K562 (cell line): ENCODE results near the gene ZMIZ1. TPM values are rescaled to one million over a fixed set of nuclear protein-coding genes. Genes with fewer than 3 reads are reported as not detected.

Source experiments
- BCLAF1 ChIP-seq, 2 experiments: fragments of 450-650 bp in 1 of 2; IDR thresholded peaks; 2 replicates each; pipeline ENCODE4 v1.6.1; 2011 to 2017; ENCODE audit warnings: low read depth in 2 of 2, antibody characterized with exemption in 1 of 2, borderline replicate concordance in 1 of 2, low read length in 1 of 2, mild to moderate bottlenecking in 1 of 2, mixed read lengths in 1 of 2; ENCODE audit not compliant: control insufficient read depth in 1 of 2
- CBX2 ChIP-seq: fragments of 200-600 bp; sonication (generic); IDR thresholded peaks from one replicate; pipeline ENCODE4 v1.6.1; 2012; ENCODE audit warnings: mild to moderate bottlenecking, low read length, inconsistent platforms; ENCODE audit not compliant: insufficient read depth, poor library complexity, severe bottlenecking
- CREB5 ChIP-seq: fragments of 250-450 bp; sonication (Bioruptor Pico); IDR thresholded peaks from 2 replicates; pipeline ENCODE4 v1.5.0; 2020; ENCODE audit warnings: mild to moderate bottlenecking
- E2F4 ChIP-seq: sonication (generic); formaldehyde crosslinking; IDR thresholded peaks from 2 replicates; pipeline ENCODE4 v1.8.0; 2022; ENCODE audit warnings: mild to moderate bottlenecking, low read depth, missing genetic modification reagents
- EHMT2 ChIP-seq: fragments of 450-650 bp; IDR thresholded peaks from 2 replicates; pipeline ENCODE4 v1.6.1; 2018; ENCODE audit warnings: antibody characterized with exemption
- HMGXB4 ChIP-seq: sonication (generic); formaldehyde crosslinking; IDR thresholded peaks from 2 replicates; pipeline ENCODE4 v1.8.1; 2023; ENCODE audit warnings: mild to moderate bottlenecking, missing genetic modification reagents
- ILF3 ChIP-seq: fragments of 450-650 bp; IDR thresholded peaks from 2 replicates; pipeline ENCODE4 v1.6.1; 2018; ENCODE audit warnings: antibody characterized with exemption, mild to moderate bottlenecking, moderate library complexity, borderline replicate concordance
- KDM1A ChIP-seq, 2 experiments: fragments of 450-650 bp; IDR thresholded peaks; 2 replicates each; pipeline ENCODE4 v1.6.1; 2016; ENCODE audit warnings: mild to moderate bottlenecking in 2 of 2
- KDM5B ChIP-seq: fragments of 200-600 bp; sonication (generic); IDR thresholded peaks from 2 replicates; pipeline ENCODE4 v1.6.1; 2012; ENCODE audit warnings: low read depth, mild to moderate bottlenecking, moderate library complexity, low read length, control low read depth, inconsistent platforms; ENCODE audit not compliant: insufficient replicate concordance
- MLX ChIP-seq, 2 experiments: fragments of 450-650 bp in 1 of 2; sonication (generic) in 1 of 2; formaldehyde crosslinking; conservative IDR thresholded peaks; 2 replicates each; pipeline versions ENCODE4 v1.4.0 to v1.8.1; 2020 to 2022; ENCODE audit warnings: mild to moderate bottlenecking in 1 of 2, missing genetic modification reagents in 1 of 2
- RBM22 ChIP-seq: fragments of 200-400 bp; formaldehyde crosslinking; IDR thresholded peaks from 2 replicates; pipeline ENCODE4 v1.6.1; 2018; ENCODE audit warnings: low read length, low read depth; ENCODE audit not compliant: poor library complexity, severe bottlenecking
- SRSF1 ChIP-seq: fragments of 200-400 bp; formaldehyde crosslinking; IDR thresholded peaks from 2 replicates; pipeline ENCODE4 v1.6.1; 2017; ENCODE audit warnings: mild to moderate bottlenecking, low read depth, low read length, moderate library complexity
- ZKSCAN8 ChIP-seq: fragments of 200-800 bp; sonication (Bioruptor generic); IDR thresholded peaks from 2 replicates; pipeline ENCODE4 v1.6.1; 2016; ENCODE audit warnings: missing genetic modification characterization, missing compliant biosample characterization
- ZNF280A ChIP-seq: fragments of 450-650 bp; IDR thresholded peaks from 2 replicates; pipeline ENCODE4 v1.6.1; 2018; ENCODE audit warnings: mild to moderate bottlenecking, low read depth; ENCODE audit not compliant: partially characterized antibody
- polyA plus RNA-seq, 8 experiments: library from polyadenylated mRNA; depleted of rRNA in 4 of 8; stranded (reverse) in 5 of 8; unstranded in 3 of 8; fragments of >200 nt; fragmentation: Nextera tagmentation in 2 of 8; fragmentation: Illumina TruSeq in 1 of 8; extraction: Ambion mirVana in 2 of 8; extraction: Trizol in 1 of 8; gene quantifications; 2 replicates each; pipeline versions ENCODE4 v1.2.1 to v1.2.3, GENCODE V29; 2011 to 2014; ENCODE audit warnings: inconsistent platforms in 1 of 8, missing spikeins in 1 of 8
- total RNA-seq, 7 experiments: library from RNA; depleted of rRNA in 6 of 7; stranded (reverse); fragments of >200 nt in 6 of 7; fragmentation: Illumina TruSeq in 2 of 7; extraction: Trizol in 2 of 7; gene quantifications; 2 replicates each; pipeline versions ENCODE4 v1.2.1 to v1.2.3, GENCODE V29; 2011 to 2021; ENCODE audit warnings: low replicate concordance in 1 of 7

The ZMIZ1 gene
- total and polyA plus RNA-seq, 9 of the 15 experiments (the other 6 are each of a cell fraction or from before 2014, with no cell fraction given), result 1.0 to 37.3 (median 4.3) TPM

GRCh38 chr10:79148452-79149344, 79.9 kb downstream of the ZMIZ1 start (continued):
- TF ChIP-seq BCLAF1 (IDR thresholded peaks at IDR 0.05; ENCODE audit: borderline replicate concordance in 1 of 2, control insufficient read depth in 1 of 2, low read depth in 2 of 2, low read length in 1 of 2), result no peak
- TF ChIP-seq HMGXB4 (CRISPR knock-in tag), result 0 out of 2 replicates have a peak, but pooled peaks have one; percentile 30
- TF ChIP-seq KDM1A (IDR thresholded peaks at IDR 0.05), result 0 out of 4 replicates have a peak, but pooled peaks of 1 of the 2 experiments have one; percentile 31
- no peak for TF ChIP-seq EHMT2
- no peak for TF ChIP-seq SRSF1
- TF ChIP-seq CREB5 (CRISPR knock-in tag), result no peak; the same call in 1 of the 2 replicates
- TF ChIP-seq KDM5B, result peak; percentile 65
- no peak for TF ChIP-seq ILF3
- peak; percentile 8 for TF ChIP-seq RBM22
- 0 out of 4 replicates have a peak, but pooled peaks of 1 of the 2 experiments have one; percentile 33 for TF ChIP-seq MLX (CRISPR knock-in tag; conservative IDR thresholded peaks at IDR 0.05)
- TF ChIP-seq ZNF280A, result no peak
- TF ChIP-seq ZKSCAN8 (CRISPR knock-in tag), result no peak
- TF ChIP-seq CBX2, result no peak
- TF ChIP-seq E2F4, result no peak
